ENCODE data around the gene PRKD3.

The PRKD3 gene

DNA sequence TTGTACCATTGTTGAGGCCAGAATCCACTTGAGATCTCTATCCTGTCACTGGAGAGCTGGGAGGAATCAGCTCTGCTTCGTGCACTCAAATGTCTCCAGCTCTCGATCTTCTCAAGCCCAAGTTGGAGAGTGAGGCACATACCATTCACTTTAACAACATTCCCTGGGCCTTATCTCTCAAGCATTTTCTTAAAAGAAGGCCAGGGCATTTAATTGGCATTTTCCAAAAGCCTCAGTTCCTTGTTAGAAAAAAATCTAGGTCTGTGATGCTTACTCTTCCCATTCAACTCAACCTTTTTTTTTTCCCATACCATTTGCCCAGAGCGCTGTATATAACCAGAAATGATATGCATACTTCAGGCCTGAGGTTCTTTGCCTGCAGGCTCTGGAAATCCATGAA lies 29.9 kb upstream of the PRKD3 start:
- no peaks in the 10 kb centered on the region for H3K4me1 Mint-ChIP-seq (ENCODE audit: low read depth)
- no peaks in the 10 kb centered on the region for H3K9me3 Mint-ChIP-seq
- DNase-seq, result no peak
- H3K27me3 Mint-ChIP-seq, result peaks cover 34% of the 10 kb centered on the region
- no peaks in the 10 kb centered on the region for H3K36me3 Mint-ChIP-seq (ENCODE audit: low read depth)
- no peak overlapping the region for H3K27ac Mint-ChIP-seq
- H3K4me3 Mint-ChIP-seq, result no peak overlapping the region

DNA sequence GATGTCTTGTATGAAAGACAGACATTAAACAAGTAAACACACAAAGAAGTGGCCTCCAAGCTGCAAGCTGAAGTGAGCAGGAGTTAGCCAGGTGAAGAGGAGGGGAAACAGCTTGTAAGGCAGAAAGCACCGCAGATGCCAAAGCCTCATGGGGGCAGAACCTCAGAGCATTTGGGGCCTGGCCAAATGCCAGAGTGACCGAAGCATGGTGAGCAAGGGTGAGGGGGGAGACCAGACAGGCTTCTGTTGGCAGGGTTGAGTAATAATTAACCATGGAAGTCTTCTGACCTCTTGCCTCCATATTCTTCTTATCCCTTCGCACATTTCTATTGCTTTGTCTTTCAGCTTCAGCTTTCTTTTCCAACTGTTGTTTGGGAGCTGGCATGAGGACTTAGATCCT lies 25.4 kb upstream of the PRKD3 start:
- H3K36me3 Mint-ChIP-seq (ENCODE audit: low read depth), result no peaks in the 10 kb centered on the region
- H3K4me1 Mint-ChIP-seq (ENCODE audit: low read depth), result peaks cover 11% of the 10 kb centered on the region
- no peaks in the 10 kb centered on the region for H3K9me3 Mint-ChIP-seq
- no peak overlapping the region for H3K4me3 Mint-ChIP-seq
- no peak for DNase-seq
- no peak overlapping the region for H3K27ac Mint-ChIP-seq
- H3K27me3 Mint-ChIP-seq, result peaks cover 45% of the 10 kb centered on the region

DNA sequence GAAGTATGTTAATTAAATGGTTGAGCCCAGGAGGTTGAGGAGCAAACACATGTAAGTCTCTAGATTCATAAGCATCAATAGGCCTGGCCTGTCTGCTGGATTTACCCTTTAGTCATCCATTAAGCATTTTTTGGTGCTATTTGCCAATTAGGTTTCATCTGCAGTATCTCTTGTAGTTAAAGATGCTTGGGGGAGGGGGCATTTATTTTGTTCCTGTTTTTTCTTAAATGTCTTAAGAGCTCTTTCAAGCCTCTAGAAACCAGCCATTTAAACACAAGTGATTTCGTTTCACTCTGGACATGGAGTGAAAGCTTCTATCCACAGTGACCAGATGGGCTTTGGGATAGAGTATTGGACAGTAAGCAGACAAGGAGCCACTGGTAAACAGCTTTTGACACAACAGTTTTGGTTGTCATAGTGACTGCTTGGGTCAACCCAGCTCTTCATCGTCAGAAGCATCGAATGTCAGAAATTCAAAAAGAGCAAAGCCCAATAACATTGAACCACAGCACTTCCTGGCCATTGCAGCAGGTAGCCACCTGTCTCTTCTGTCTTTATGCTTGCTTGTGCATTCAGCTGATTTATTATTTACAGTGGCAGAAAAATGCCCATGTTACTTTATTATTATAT lies 24.7 kb upstream of the PRKD3 start:
- H3K4me1 Mint-ChIP-seq (ENCODE audit: low read depth), result peaks cover 14% of the 10 kb centered on the region

DNA sequence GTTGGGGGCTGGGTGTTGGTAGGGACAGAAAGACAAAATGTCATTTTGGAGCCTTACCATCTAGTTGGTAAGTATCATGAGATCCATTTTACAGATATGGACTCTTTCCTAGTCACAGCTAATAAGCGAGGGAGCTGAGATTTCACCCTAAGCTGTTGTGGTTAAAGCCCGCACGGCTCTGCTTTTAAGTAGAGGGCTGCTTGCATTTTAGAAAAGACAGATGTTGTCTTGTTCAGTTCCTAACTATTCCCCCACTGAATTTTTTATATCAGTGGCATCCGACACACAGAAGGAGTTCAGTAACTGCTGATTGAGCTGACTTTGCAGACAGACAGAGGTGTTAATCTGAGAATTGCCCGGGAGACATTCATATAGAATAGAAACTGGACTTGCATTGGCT lies 23.5 kb upstream of the PRKD3 start:
- Mint-ChIP-seq H3K4me1 (ENCODE audit: low read depth) (peaks cover 22% of the 10 kb centered on the region), H3K27ac (no peak overlapping the region), H3K4me3 (no peak overlapping the region), H3K27me3 (peaks cover 48% of the 10 kb centered on the region), H3K9me3 (no peaks in the 10 kb centered on the region), H3K36me3 (ENCODE audit: low read depth) (no peaks in the 10 kb centered on the region)
- no peak for DNase-seq

More for the DNA sequence above, 24.7 kb upstream of the PRKD3 start:
- Mint-ChIP-seq H3K4me3 (no peak overlapping the region), H3K27me3 (peaks cover 45% of the 10 kb centered on the region), H3K9me3 (no peaks in the 10 kb centered on the region), H3K36me3 (ENCODE audit: low read depth) (no peaks in the 10 kb centered on the region), H3K27ac (no peak overlapping the region)
- no peak for DNase-seq

DNA sequence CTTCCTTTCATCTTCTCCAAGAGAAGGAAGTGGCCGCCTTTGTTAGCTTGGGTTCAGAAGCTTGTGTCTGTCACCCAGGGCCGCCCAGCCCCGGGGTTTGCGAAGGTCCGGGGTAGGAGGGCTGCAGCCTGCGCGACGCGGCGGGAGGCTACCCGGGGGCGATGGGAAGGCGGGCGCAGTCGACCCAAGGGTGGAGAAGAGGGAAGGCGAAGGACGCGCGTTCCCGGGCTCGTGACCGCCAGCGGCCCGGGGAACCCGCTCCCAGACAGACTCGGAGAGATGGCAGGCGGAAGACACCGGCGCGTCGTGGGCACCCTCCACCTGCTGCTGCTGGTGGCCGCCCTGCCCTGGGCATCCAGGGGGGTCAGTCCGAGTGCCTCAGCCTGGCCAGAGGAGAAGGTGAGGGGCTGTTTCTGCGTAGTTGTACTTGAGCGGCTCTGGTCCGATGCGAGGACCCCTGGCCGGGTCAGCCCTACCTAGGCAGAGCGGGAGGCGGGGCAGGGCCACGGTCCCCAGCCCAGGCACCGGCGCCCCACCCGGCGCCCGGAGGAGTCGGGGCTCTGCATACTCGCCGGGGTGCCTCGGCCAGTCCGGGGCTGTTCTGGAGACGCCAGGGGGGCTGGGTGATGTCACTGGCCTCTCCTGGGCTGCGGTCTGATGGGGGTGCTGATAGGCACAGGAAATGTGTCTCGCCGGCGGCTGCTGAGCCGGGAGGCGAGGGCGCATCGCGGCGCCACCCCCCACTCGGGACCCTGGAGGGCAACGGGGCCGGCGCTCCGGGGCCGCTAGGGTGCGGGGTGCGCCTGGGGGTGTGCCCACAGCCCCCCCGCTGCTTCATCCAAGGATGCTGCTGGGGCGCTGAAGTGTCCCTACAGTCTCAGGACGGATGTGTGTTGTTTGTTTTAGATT lies 20.1 kb upstream of the PRKD3 start, which contains the start of gene QPCT:
QPCT (plus strand) TSS at position 178 of the 909 bp plus-strand sequence; CDS start at position 280, 102 bp downstream.
- Mint-ChIP-seq H3K4me3 (peak within 1 kb of the TSS; percentile 76), H3K27me3 (peaks cover 45% of the 10 kb centered on the region), H3K27ac (peak within 1 kb of the TSS; percentile 74), H3K4me1 (ENCODE audit: low read depth) (peaks cover 32% of the 10 kb centered on the region), H3K36me3 (ENCODE audit: low read depth) (no peaks in the 10 kb centered on the region), H3K9me3 (no peaks in the 10 kb centered on the region)
- DNase-seq, result peak; percentile 76

DNA sequence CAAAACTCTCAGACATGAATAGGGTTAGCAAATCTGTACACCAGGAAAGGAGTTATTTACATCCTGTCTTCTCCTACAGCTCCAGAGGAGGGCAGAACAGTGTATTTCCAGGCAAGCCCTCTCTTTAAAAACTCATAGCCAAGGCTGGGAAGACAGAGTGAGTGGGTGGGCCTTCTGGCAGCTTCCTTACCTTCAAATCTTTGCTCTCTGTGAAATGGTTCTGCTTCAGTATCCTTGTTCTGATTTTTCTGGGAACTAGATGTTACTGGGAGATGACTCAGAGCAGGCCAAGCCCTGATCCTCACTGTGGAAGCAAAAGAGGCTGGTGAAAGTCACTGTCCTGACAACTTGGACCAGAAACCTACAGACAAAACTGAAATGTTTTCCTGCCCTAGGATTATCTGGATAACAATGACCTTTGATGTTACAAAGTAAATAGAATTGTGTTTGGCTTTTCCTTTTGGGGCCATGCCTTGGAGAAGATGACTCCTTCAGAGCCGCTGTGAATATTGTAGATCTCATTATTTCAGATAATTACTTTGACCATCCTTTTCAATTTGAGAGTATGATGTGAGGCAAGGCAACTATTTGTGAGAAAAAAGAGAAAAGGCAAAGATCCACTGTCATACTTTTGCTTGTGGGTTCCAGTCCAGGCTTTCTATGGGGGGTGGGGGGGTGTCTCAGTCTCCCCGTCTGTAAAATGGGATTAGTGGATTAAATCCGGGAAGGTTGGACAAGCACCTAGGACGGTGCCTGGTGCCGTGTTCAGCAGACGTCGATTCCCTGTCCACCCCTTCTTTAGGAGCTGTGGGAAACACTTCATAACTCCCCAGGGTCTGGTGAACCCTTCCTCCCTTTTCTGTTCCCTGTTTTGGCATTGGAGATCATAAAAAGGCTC lies 19.2 kb upstream of the PRKD3 start:
- H3K9me3 Mint-ChIP-seq, result no peaks in the 10 kb centered on the region
- no peak overlapping the region for H3K27ac Mint-ChIP-seq
- H3K27me3 Mint-ChIP-seq, result peaks cover 38% of the 10 kb centered on the region
- no peaks in the 10 kb centered on the region for H3K36me3 Mint-ChIP-seq (ENCODE audit: low read depth)
- H3K4me3 Mint-ChIP-seq, result peak overlapping the region; percentile 76
- no peak for DNase-seq
- peaks cover 40% of the 10 kb centered on the region for H3K4me1 Mint-ChIP-seq (ENCODE audit: low read depth)

DNA sequence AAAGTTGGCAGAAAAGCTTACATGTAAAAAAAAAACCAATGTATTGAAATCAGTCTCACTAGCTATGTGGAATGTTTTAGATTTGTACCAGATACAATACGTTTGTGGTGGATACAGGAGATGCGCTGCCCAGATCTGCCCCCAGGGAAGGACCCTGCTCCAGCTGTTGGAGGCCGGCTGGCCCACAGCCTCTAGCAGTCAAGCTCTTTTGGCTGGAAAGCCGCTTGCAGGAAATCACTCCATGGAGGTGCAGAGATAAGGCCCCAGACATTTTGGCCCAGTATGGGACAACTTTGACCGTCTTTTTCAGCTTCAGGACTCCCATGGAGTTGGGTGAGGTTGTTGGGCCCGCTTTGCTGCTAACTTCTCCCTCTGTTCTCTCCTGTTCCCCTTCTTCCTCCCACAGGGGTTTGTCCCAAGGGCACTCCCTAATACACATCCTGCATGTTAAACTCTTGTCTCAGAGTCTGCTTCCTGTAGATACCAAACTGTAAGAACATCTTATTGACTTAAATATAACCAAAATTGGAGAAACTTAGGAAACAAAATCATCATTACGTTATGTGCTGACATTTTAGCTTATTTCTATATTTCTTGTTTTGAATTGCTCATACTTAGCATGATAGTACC lies 18.1 kb upstream of the PRKD3 start:
- no peak overlapping the region for H3K4me3 Mint-ChIP-seq
- no peak for DNase-seq
- H3K36me3 Mint-ChIP-seq (ENCODE audit: low read depth), result no peaks in the 10 kb centered on the region
- H3K27me3 Mint-ChIP-seq, result peaks cover 28% of the 10 kb centered on the region
- H3K4me1 Mint-ChIP-seq (ENCODE audit: low read depth), result peaks cover 44% of the 10 kb centered on the region
- H3K27ac Mint-ChIP-seq, result no peak overlapping the region
- H3K9me3 Mint-ChIP-seq, result no peaks in the 10 kb centered on the region

DNA sequence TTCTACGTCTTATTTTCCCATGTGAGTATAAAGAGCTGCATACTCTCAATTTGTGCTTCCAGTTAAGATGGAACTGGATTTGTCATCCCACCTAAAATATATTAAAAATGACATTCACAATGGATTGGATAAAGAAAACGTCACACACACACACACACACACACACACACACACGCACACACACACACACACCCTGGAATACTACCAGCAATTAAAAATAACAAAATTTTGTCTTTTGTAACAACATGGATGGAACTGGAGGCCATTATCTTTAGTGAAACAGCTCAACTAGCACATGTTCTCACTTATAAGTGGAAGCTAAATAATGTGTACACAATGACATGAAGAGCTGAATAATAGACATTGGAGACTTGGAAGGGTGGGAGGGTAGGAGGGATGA lies 16.0 kb upstream of the PRKD3 start:
- no peak overlapping the region for H3K27ac Mint-ChIP-seq
- no peak for DNase-seq
- no peaks in the 10 kb centered on the region for H3K36me3 Mint-ChIP-seq (ENCODE audit: low read depth)
- H3K9me3 Mint-ChIP-seq, result no peaks in the 10 kb centered on the region
- no peak overlapping the region for H3K4me3 Mint-ChIP-seq
- H3K4me1 Mint-ChIP-seq (ENCODE audit: low read depth), result peaks cover 38% of the 10 kb centered on the region
- H3K27me3 Mint-ChIP-seq, result peaks cover 14% of the 10 kb centered on the region

DNA sequence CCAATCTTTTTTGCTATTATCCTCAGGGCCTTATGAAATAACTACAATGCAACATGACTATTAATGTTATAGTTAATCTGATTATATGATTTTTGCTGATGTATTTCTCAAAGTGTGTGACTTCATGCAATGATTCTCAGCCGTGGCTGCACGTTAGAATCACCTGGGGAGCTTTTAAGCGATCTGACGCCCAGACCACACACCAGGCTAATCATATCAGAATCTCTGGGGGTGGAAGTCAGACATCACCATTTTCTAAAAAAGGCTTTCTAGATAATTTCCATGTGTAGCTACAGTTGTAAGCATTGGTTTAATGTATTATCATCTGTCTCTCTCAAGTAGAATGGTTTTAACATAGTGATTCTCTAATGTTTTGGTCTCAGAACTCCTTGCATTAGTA lies 14.3 kb upstream of the PRKD3 start:
- Mint-ChIP-seq H3K4me3 (no peak overlapping the region), H3K4me1 (ENCODE audit: low read depth) (peaks cover 27% of the 10 kb centered on the region), H3K36me3 (ENCODE audit: low read depth) (no peaks in the 10 kb centered on the region), H3K9me3 (no peaks in the 10 kb centered on the region), H3K27ac (no peak overlapping the region), H3K27me3 (peaks cover 7% of the 10 kb centered on the region)
- DNase-seq, result no peak

DNA sequence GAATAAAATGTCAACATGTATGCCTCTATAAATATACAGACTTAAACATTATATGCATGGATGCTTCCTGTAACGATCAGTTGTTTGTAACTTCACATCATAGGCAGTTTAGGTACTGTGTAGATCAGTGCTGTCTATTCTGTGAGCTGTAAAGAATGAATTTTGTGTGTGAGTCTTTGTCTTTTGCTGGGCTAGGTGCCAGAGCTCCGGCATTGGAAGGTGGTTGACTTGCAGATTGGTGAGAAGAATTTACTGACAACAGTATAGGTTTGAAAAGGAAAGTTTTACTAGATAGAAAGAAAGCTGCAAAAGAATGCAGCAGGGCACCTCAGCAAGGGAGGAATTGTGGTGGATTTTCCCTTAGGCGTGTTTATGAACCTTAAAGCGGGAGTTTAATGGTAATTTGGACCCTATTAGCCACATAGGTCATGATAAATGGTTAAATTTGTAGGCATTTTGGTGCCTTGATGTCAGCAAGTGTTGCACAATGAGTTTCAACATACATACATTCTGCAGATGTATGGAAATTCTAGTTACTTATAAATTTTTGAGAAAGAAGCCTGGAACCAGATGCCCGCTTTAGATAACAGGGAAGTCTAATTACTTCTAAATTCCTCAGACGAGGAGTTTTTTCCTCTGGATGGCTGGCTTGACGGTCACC lies 13.1 kb upstream of the PRKD3 start:
- peaks cover under 1% of the 10 kb centered on the region for H3K27me3 Mint-ChIP-seq
- DNase-seq, result no peak
- no peak overlapping the region for H3K4me3 Mint-ChIP-seq
- no peak overlapping the region for H3K27ac Mint-ChIP-seq
- H3K36me3 Mint-ChIP-seq (ENCODE audit: low read depth), result no peaks in the 10 kb centered on the region
- H3K9me3 Mint-ChIP-seq, result no peaks in the 10 kb centered on the region
- H3K4me1 Mint-ChIP-seq (ENCODE audit: low read depth), result peaks cover 24% of the 10 kb centered on the region

DNA sequence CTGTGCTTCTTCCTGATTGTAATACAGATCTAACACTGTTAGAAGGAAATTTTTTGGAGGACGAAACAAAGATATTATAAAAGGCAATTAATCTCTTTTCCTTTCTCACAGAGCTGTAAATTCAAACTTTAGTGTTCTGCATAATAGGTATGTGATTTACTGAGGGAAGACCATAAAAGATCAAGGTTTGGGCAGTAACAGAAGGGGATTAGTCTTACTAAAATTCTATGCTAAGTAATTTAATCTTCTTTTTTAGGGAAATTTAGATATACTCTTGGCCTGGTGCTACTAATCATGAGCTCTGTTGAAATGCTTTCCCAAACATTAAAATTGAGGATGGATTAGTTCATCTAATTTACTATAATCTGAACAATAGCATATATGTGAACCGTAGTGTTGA lies 11.0 kb upstream of the PRKD3 start:
- no peaks in the 10 kb centered on the region for H3K9me3 Mint-ChIP-seq
- H3K4me1 Mint-ChIP-seq (ENCODE audit: low read depth), result peaks cover 16% of the 10 kb centered on the region
- DNase-seq, result no peak
- no peak overlapping the region for H3K27ac Mint-ChIP-seq
- no peak overlapping the region for H3K4me3 Mint-ChIP-seq
- no peaks in the 10 kb centered on the region for H3K27me3 Mint-ChIP-seq
- H3K36me3 Mint-ChIP-seq (ENCODE audit: low read depth), result no peaks in the 10 kb centered on the region

DNA sequence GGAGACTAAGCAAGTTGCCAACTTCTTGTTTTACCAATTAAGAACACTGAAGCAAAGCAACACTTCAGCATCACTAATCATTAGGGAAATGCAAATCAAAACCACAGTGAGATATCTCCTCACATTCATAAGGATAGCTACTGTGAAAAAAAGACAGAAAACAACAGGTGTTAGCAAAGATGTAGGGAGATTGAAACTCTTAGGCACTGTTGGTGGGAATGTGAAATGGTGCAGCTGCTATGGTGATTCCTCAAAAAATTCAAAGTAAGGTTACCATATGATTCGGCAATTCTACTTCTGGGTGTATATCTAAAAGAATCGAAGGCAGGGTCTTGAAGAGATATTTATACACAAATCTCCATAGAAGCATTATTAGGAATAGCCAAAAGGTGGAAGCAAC lies 8.6 kb upstream of the PRKD3 start:
- Mint-ChIP-seq H3K4me3 (no peak overlapping the region), H3K27me3 (no peaks in the 10 kb centered on the region), H3K9me3 (no peaks in the 10 kb centered on the region), H3K36me3 (ENCODE audit: low read depth) (no peaks in the 10 kb centered on the region), H3K27ac (no peak overlapping the region), H3K4me1 (ENCODE audit: low read depth) (peaks cover 5% of the 10 kb centered on the region)
- no peak for DNase-seq

DNA sequence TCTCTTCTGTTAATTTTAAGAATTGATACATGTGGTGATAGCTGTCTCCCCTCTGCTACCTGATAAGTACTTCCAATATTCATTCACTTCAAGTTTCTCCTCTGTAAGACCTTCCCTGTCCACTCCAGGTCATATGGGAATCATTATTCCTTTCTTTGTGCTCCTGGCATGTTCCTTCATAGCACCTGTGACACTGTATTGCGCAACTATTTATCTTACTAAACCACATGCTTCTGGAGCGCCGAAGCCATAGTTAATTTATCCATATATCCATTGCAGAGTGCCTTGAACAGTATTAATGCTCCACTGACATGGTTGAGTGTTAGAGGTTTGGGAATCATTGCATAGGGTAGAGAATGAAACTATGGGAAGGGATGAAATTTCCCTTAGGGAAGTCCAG lies 7.9 kb upstream of the PRKD3 start:
- H3K27ac Mint-ChIP-seq, result no peak overlapping the region
- no peaks in the 10 kb centered on the region for H3K9me3 Mint-ChIP-seq
- DNase-seq, result no peak
- peaks cover 3% of the 10 kb centered on the region for H3K4me1 Mint-ChIP-seq (ENCODE audit: low read depth)
- no peak overlapping the region for H3K4me3 Mint-ChIP-seq
- H3K27me3 Mint-ChIP-seq, result peaks cover 1% of the 10 kb centered on the region
- no peaks in the 10 kb centered on the region for H3K36me3 Mint-ChIP-seq (ENCODE audit: low read depth)

DNA sequence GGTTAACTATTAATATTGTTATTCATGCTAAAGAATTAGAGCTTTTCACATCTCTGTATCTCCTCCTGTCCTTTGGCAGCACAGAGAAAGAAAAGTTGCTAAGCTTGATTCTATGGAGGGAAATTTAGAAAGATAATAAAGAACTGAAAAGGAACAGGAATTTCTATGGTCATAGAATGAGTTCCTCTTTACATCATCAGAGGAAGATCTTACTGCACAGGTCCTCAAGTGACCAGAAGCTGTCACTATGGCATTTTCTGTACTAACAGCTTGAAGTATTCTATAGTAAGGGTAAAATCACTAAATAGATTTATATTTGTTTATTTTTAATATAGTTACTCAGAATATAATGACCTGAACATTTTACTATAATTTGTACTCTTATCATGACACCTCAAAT lies 6.0 kb upstream of the PRKD3 start:
- peaks cover 14% of the 10 kb centered on the region for H3K27me3 Mint-ChIP-seq
- DNase-seq, result no peak

More for the DNA sequence above, 6.0 kb upstream of the PRKD3 start:
- H3K9me3 Mint-ChIP-seq, result no peaks in the 10 kb centered on the region
- no peak overlapping the region for H3K27ac Mint-ChIP-seq
- no peak overlapping the region for H3K4me3 Mint-ChIP-seq
- peaks cover 6% of the 10 kb centered on the region for H3K4me1 Mint-ChIP-seq (ENCODE audit: low read depth)
- no peaks in the 10 kb centered on the region for H3K36me3 Mint-ChIP-seq (ENCODE audit: low read depth)
